Neuronal stem cell (in vitro differentiated cells): ENCODE measurements around the gene HS1BP3.
A peak's percentile ranks its signal among the peaks of the same experiment; 100 is the strongest.

Source experiments
- DNase-seq: peaks from one replicate; pipeline ENCODE4 v3.0.0-alpha.2; 2013; ENCODE audit warnings: low spot score
- H2AFZ ChIP-seq: one replicate; pipeline ENCODE4 v1.6.1; 2013; ENCODE audit warnings: mild to moderate bottlenecking, low read length, inconsistent platforms
- H2AK5ac ChIP-seq: 2 replicates; pipeline ENCODE4 v1.6.1; 2013; ENCODE audit warnings: low read depth, mild to moderate bottlenecking, inconsistent platforms, low read length, moderate library complexity, mixed read lengths
- H2BK120ac ChIP-seq: 2 replicates; pipeline ENCODE4 v1.6.1; 2013; ENCODE audit warnings: low read depth, mild to moderate bottlenecking, inconsistent platforms, low read length, moderate library complexity, mixed read lengths
- H2BK12ac ChIP-seq: one replicate; pipeline ENCODE4 v1.6.1; 2013; ENCODE audit warnings: low read length, inconsistent platforms
- H2BK15ac ChIP-seq: 2 replicates; pipeline ENCODE4 v1.6.1; 2013; ENCODE audit warnings: mild to moderate bottlenecking, low read length, inconsistent platforms, mixed read lengths
- H2BK5ac ChIP-seq: one replicate; pipeline ENCODE4 v1.6.1; 2013; ENCODE audit warnings: inconsistent platforms, mild to moderate bottlenecking, low read length, moderate library complexity
- H3K14ac ChIP-seq: one replicate; pipeline ENCODE4 v1.6.1; 2013; ENCODE audit warnings: low read length, inconsistent platforms
- H3K18ac ChIP-seq: 2 replicates; pipeline ENCODE4 v1.6.1; 2013; ENCODE audit warnings: low read length, inconsistent platforms
- H3K23ac ChIP-seq: 2 replicates; pipeline ENCODE4 v1.6.1; 2013; ENCODE audit warnings: low read depth, mild to moderate bottlenecking, mixed read lengths, low read length, inconsistent platforms; ENCODE audit not compliant: poor library complexity
- H3K27ac ChIP-seq: replicated peaks from 3 replicates; pipeline ENCODE4 v1.5.1; 2013; ENCODE audit warnings: low read length, inconsistent platforms
- H3K27me3 ChIP-seq, 3 experiments: 2 replicates each; pipeline ENCODE4 v1.6.1; 2013; ENCODE audit warnings: low read length in 3 of 3, mild to moderate bottlenecking in 2 of 3, inconsistent platforms in 1 of 3, low read depth in 1 of 3, mixed read lengths in 1 of 3, moderate library complexity in 1 of 3; ENCODE audit not compliant: control insufficient read depth in 3 of 3, insufficient read depth in 3 of 3
- H3K36me3 ChIP-seq, 2 donors: replicated peaks in 1 of 2; 2 replicates each; pipeline ENCODE4 v1.6.1; 2013; ENCODE audit warnings: low read length in 2 of 2; ENCODE audit not compliant: control insufficient read depth in 2 of 2, insufficient read depth in 2 of 2
- H3K4ac ChIP-seq: 2 replicates; pipeline ENCODE4 v1.6.1; 2013; ENCODE audit warnings: inconsistent platforms, mild to moderate bottlenecking, low read length, moderate library complexity
- H3K4me1 ChIP-seq, 2 donors: 1 replicate in 1 of 2; 2 replicates in 1 of 2; pipeline ENCODE4 v1.6.1; 2013; ENCODE audit warnings: low read length in 2 of 2, low read depth in 1 of 2; ENCODE audit not compliant: control insufficient read depth in 2 of 2, insufficient read depth in 1 of 2
- H3K4me2 ChIP-seq: one replicate; pipeline ENCODE4 v1.6.1; 2013; ENCODE audit warnings: mild to moderate bottlenecking, low read length, inconsistent platforms; ENCODE audit not compliant: insufficient read depth, poor library complexity, severe bottlenecking
- H3K4me3 ChIP-seq, 2 donors: 2 replicates each; pipeline ENCODE4 v1.5.1; 2013; ENCODE audit warnings: low read length in 2 of 2, mild to moderate bottlenecking in 2 of 2, inconsistent platforms in 1 of 2, moderate library complexity in 1 of 2
- H3K79me1 ChIP-seq: one replicate; pipeline ENCODE4 v1.6.1; 2013; ENCODE audit warnings: low read depth, mild to moderate bottlenecking, inconsistent platforms, low read length, moderate library complexity
- H3K9ac ChIP-seq: one replicate; pipeline ENCODE4 v1.6.1; 2013; ENCODE audit warnings: mild to moderate bottlenecking, low read depth, low read length, inconsistent platforms; ENCODE audit not compliant: poor library complexity
- H3K9me3 ChIP-seq, 2 donors: replicated peaks in 1 of 2; 2 replicates each; pipeline versions ENCODE3 to v1.6.1; 2013; ENCODE audit warnings: low read length in 2 of 2, mild to moderate bottlenecking in 2 of 2, inconsistent platforms in 1 of 2, low read depth in 1 of 2, mixed read lengths in 1 of 2, moderate library complexity in 1 of 2; ENCODE audit not compliant: control insufficient read depth in 2 of 2, insufficient read depth in 1 of 2
- H4K8ac ChIP-seq: one replicate; pipeline ENCODE4 v1.6.1; 2013; ENCODE audit warnings: low read depth, mild to moderate bottlenecking, inconsistent platforms, low read length, moderate library complexity
- H4K91ac ChIP-seq: one replicate; pipeline ENCODE4 v1.6.1; 2013; ENCODE audit warnings: low read length, low read depth, mild to moderate bottlenecking, inconsistent platforms; ENCODE audit not compliant: poor library complexity
- WGBS, 2 donors: extraction: QIAGEN DNeasy Blood & Tissue Kit; methylation state at CpG; one replicate each; pipeline ENCODE4 v1.1.7; 2013; ENCODE audit warnings: missing lambda C conversion rate in 2 of 2, mixed read lengths in 1 of 2; ENCODE audit not compliant: insufficient read length in 2 of 2, insufficient replicate concordance in 1 of 2; ENCODE audit errors: extremely low coverage in 2 of 2; 5-methylcytosine and 5-hydroxymethylcytosine counted together

Gene HS1BP3

GRCh38 chr2:20674309-20674965, 23.5 kb upstream of the HS1BP3 start:
- Histone ChIP-seq H2BK15ac (no peak overlapping the region), H2AK5ac (no peak overlapping the region), H2BK5ac (no peak overlapping the region), H3K4me3 (no peak overlapping the region), H3K9ac (no peak overlapping the region), H3K4ac (no peak overlapping the region), H3K27me3 (peaks cover 2 to 47% (median 23%) of the 10 kb centered on the region in 3 experiments), H3K36me3 (peaks cover 0 to 19% of the 10 kb centered on the region in 2 donors), H4K8ac (no peak overlapping the region), H3K9me3 (peaks cover 0 to 10% of the 10 kb centered on the region in 2 donors), H4K91ac (no peak overlapping the region), H3K23ac (no peak overlapping the region), H3K4me1 (peaks cover 4 to 22% of the 10 kb centered on the region in 2 donors), H2BK120ac (no peak overlapping the region), H2BK12ac (no peak overlapping the region), H3K14ac (no peak overlapping the region), H3K4me2 (no peak overlapping the region), H3K79me1 (no peaks in the 10 kb centered on the region), H3K27ac (no peak overlapping the region), H3K18ac (no peak overlapping the region), H2AFZ (no peak overlapping the region)
- WGBS, 2 donors = no CpG with 5 or more reads among the region's 11 CpGs
- DNase-seq = no peak

- H3K4ac ChIP-seq = no peak overlapping the region
- H2BK15ac ChIP-seq = no peak overlapping the region
- no peak overlapping the region for H2BK5ac ChIP-seq
- H3K9ac ChIP-seq = no peak overlapping the region
- peaks cover 0 to 15% of the 10 kb centered on the region in 2 donors for H3K36me3 ChIP-seq
- H2BK12ac ChIP-seq = no peak overlapping the region
- DNase-seq = no peak
- no peak overlapping the region for H3K14ac ChIP-seq
- H3K79me1 ChIP-seq = no peaks in the 10 kb centered on the region
- no peak overlapping the region for H2AFZ ChIP-seq
- H3K27me3 ChIP-seq = peaks cover 7 to 54% (median 29%) of the 10 kb centered on the region in 3 experiments
- H4K8ac ChIP-seq = no peak overlapping the region
- H3K18ac ChIP-seq = peak overlapping the region; percentile 33
- no peak overlapping the region for H2BK120ac ChIP-seq
- peaks cover 0 to 10% of the 10 kb centered on the region in 2 donors for H3K9me3 ChIP-seq
- peaks cover 4 to 22% of the 10 kb centered on the region in 2 donors for H3K4me1 ChIP-seq
- no peak overlapping the region for H3K4me2 ChIP-seq
- H4K91ac ChIP-seq = no peak overlapping the region
- H3K4me3 ChIP-seq = no peak overlapping the region
- H2AK5ac ChIP-seq = no peak overlapping the region
- WGBS, 2 donors = no CpG with 5 or more reads among the region's 5 CpGs
- H3K23ac ChIP-seq = no peak overlapping the region
- H3K27ac ChIP-seq = no peak overlapping the region
Measured at GRCh38 chr2:20673686-20674308, 22.9 kb upstream of the HS1BP3 start.

- Histone ChIP-seq H2BK12ac (no peak overlapping the region), H2BK15ac (no peak overlapping the region), H3K18ac (peak overlapping the region; percentile 32), H3K36me3 (peaks cover 0 to 10% of the 10 kb centered on the region in 2 donors), H3K23ac (no peak overlapping the region), H3K9me3 (peaks cover 0 to 10% of the 10 kb centered on the region in 2 donors), H3K4me1 (peaks cover 10 to 22% of the 10 kb centered on the region in 2 donors), H3K9ac (no peak overlapping the region), H2BK120ac (no peak overlapping the region), H3K27me3 (peaks cover 22 to 68% (median 40%) of the 10 kb centered on the region in 3 experiments), H3K79me1 (no peaks in the 10 kb centered on the region), H3K4me2 (no peak overlapping the region), H3K27ac (no peak overlapping the region), H3K4ac (no peak overlapping the region), H4K8ac (no peak overlapping the region), H3K14ac (no peak overlapping the region), H2BK5ac (no peak overlapping the region), H2AK5ac (no peak overlapping the region), H4K91ac (no peak overlapping the region), H3K4me3 (no peak overlapping the region), H2AFZ (no peak overlapping the region)
- DNase-seq = no peak
- WGBS, 2 donors = no CpG with 5 or more reads among the region's 18 CpGs
Measured at GRCh38 chr2:20672201-20672951, 21.5 kb upstream of the HS1BP3 start.

GRCh38 chr2:20671736-20672080, 20.8 kb upstream of the HS1BP3 start:
- H3K36me3 ChIP-seq = peaks cover 0 to 5% of the 10 kb centered on the region in 2 donors
- no peak overlapping the region for H3K14ac ChIP-seq
- H3K4ac ChIP-seq = no peak overlapping the region
- H3K27ac ChIP-seq = no peak overlapping the region
- WGBS, 2 donors = no CpG with 5 or more reads among the region's 13 CpGs
- H3K18ac ChIP-seq = no peak overlapping the region
- no peak overlapping the region for H3K4me3 ChIP-seq
- H3K4me1 ChIP-seq = peaks cover 10 to 22% of the 10 kb centered on the region in 2 donors
- H3K23ac ChIP-seq = peak overlapping the region; percentile 97
- no peak for DNase-seq
- no peak overlapping the region for H4K8ac ChIP-seq
- no peak overlapping the region for H2BK15ac ChIP-seq
- H3K4me2 ChIP-seq = no peak overlapping the region
- H3K27me3 ChIP-seq = peaks cover 22 to 71% (median 42%) of the 10 kb centered on the region in 3 experiments
- H3K9ac ChIP-seq = no peak overlapping the region
- peaks cover 0 to 10% of the 10 kb centered on the region in 2 donors for H3K9me3 ChIP-seq
- no peak overlapping the region for H2BK12ac ChIP-seq
- no peak overlapping the region for H2AK5ac ChIP-seq
- no peak overlapping the region for H2BK120ac ChIP-seq
- H3K79me1 ChIP-seq = no peaks in the 10 kb centered on the region
- no peak overlapping the region for H4K91ac ChIP-seq
- no peak overlapping the region for H2AFZ ChIP-seq
- H2BK5ac ChIP-seq = no peak overlapping the region
